GM19397 (cell line): ENCODE results near the gene ERC2.

Experiments used
- ATAC-seq: cut with Tn5 transposase; IDR thresholded peaks from one replicate; pipeline ENCODE4 v1.9.1; 2021; ENCODE audit warnings: mild to moderate bottlenecking, moderate library complexity; ENCODE audit not compliant: unreplicated experiment

ERC2 gene

GRCh38 chr3:56370991-56371775 lies 97.1 kb downstream of the ERC2 start:
- ATAC-seq: no peak

- ATAC-seq: no peak
Measured at GRCh38 chr3:56369914-56370313, 98.4 kb downstream of the ERC2 start.

GRCh38 chr3:56368846-56369245 lies 99.4 kb downstream of the ERC2 start:
- no peak for ATAC-seq

- no peak for ATAC-seq
Measured at GRCh38 chr3:56366641-56367162, 101.6 kb downstream of the ERC2 start.

- ATAC-seq: no peak
Measured at GRCh38 chr3:56365905-56366640, 102.2 kb downstream of the ERC2 start.

GRCh38 chr3:56364665-56365064 lies 103.6 kb downstream of the ERC2 start:
- ATAC-seq: no peak

- ATAC-seq: no peak
Measured at GRCh38 chr3:56363720-56364119, 104.5 kb downstream of the ERC2 start.

GRCh38 chr3:56361731-56362130 lies 106.5 kb downstream of the ERC2 start:
- ATAC-seq: no peak

GRCh38 chr3:56357266-56357665 lies 111.0 kb downstream of the ERC2 start:
- no peak for ATAC-seq

GRCh38 chr3:56356808-56357207 lies 111.5 kb downstream of the ERC2 start:
- no peak for ATAC-seq

- ATAC-seq: no peak
Measured at GRCh38 chr3:56355570-56356185, 112.6 kb downstream of the ERC2 start.

- ATAC-seq: no peak
Measured at GRCh38 chr3:56351537-56351936, 116.7 kb downstream of the ERC2 start.

- no peak for ATAC-seq
Measured at GRCh38 chr3:56347219-56347871, 120.9 kb downstream of the ERC2 start.

- ATAC-seq: no peak
Measured at GRCh38 chr3:56342475-56342874, 125.8 kb downstream of the ERC2 start.

GRCh38 chr3:56339671-56340070 lies 128.6 kb downstream of the ERC2 start:
- ATAC-seq: no peak

- no peak for ATAC-seq
Measured at GRCh38 chr3:56339244-56339643, 129.0 kb downstream of the ERC2 start.

GRCh38 chr3:56336023-56336422 lies 132.2 kb downstream of the ERC2 start:
- ATAC-seq: no peak

GRCh38 chr3:56324473-56324872 lies 143.8 kb downstream of the ERC2 start:
- ATAC-seq: no peak

GRCh38 chr3:56323986-56324420 lies 144.3 kb downstream of the ERC2 start:
- ATAC-seq: no peak

- no peak for ATAC-seq
Measured at GRCh38 chr3:56322862-56323261, 145.4 kb downstream of the ERC2 start.

- ATAC-seq: no peak
Measured at GRCh38 chr3:56321892-56322291, 146.4 kb downstream of the ERC2 start.
